IPS DF 6.9 (cell line): Measurements from ENCODE around the gene BTF3.
"Not testable (repeated sequence)": the region's sequence is repeated elsewhere in the genome, so short reads cannot be mapped to it uniquely, and the experiment has no call there.

ENCODE experiments used
- DNase-seq: peaks from one replicate; pipeline ENCODE4 v3.0.0-alpha.2; 2013; ENCODE audit warnings: low read depth, low spot score
- H3K27ac ChIP-seq: one replicate; pipeline ENCODE4 v1.5.1; 2013; ENCODE audit warnings: low read length, control low read depth
- H3K27me3 ChIP-seq: 2 replicates; pipeline ENCODE4 v1.6.1; 2013; ENCODE audit warnings: mild to moderate bottlenecking, low read length; ENCODE audit not compliant: control insufficient read depth, insufficient read depth
- H3K36me3 ChIP-seq: 2 replicates; pipeline ENCODE4 v1.6.1; 2013; ENCODE audit warnings: low read length; ENCODE audit not compliant: control insufficient read depth, insufficient read depth
- H3K4me1 ChIP-seq: 2 replicates; pipeline ENCODE4 v1.6.1; 2013; ENCODE audit warnings: low read length; ENCODE audit not compliant: control insufficient read depth, insufficient read depth
- H3K4me3 ChIP-seq: 2 replicates; pipeline ENCODE4 v1.5.1; 2013; ENCODE audit warnings: mild to moderate bottlenecking, low read length
- H3K9me3 ChIP-seq: 2 replicates; pipeline ENCODE4 v1.6.1; 2013; ENCODE audit warnings: low read length, inconsistent platforms; ENCODE audit not compliant: control insufficient read depth, insufficient read depth
- WGBS: extraction: QIAGEN DNeasy Blood & Tissue Kit; methylation state at CpG from one replicate; pipeline ENCODE4 v1.1.7; 2013; ENCODE audit warnings: mixed read lengths, missing lambda C conversion rate; ENCODE audit not compliant: insufficient read length, insufficient coverage; 5-methylcytosine and 5-hydroxymethylcytosine counted together

Gene BTF3

DNA sequence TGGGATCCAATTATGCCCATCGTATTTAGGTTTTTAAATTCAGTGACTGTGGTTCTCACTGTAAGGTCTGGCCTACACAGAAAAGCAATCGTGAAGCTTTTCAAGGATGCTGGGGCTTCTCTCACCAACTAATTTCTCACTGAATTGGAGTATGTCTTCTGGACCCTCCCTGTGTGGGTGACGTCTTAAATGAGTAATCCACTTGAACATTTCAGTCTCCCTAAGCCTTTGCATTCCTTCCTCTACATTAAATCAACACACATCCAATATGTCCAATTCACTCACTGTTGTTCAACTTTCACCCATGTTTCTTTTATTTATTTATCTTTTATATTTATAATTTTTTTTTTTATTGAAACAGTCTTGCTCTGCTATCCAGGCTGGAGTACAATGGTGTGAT, 12.5 kb upstream of the BTF3 start:
- H3K36me3 ChIP-seq, result no peaks in the 10 kb centered on the region
- DNase-seq, result no peak

DNA sequence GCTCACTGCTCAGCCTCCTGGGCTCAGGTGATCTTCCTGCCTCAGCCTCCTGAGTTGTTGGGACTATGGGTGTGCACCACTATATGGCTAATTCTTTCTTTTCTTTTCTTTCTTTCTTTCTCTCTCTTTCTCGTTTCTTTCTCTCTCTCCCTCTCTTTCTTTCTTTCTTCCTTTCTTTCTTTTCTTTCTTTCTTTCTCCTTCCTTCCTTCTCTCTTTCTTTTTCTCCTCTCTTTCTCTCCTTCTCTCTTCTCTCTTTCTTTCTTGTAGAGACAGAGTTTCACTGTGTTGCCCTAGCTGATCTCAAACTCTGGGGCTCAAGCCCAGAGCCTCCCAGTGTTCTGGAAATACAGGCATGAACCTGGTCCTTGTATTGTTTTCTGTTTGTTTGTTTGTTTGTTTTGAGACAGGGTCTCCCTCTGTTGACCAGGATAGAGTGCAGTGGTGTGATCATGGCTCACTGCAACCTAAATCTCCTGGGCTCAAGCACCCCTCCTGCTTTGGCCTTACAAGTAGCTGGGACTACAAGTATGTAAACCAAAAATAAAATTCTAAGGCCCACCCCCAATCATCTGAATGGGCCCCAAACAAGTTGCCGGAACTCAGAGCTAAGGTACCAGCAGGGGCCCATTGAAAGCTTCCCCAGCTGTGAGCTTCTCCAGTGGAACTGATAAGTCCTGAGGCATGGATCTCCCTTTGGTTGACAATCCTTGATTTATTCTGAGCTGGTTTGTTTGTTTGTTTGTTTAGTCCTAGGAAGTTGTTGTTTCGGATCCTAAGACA, 11.9 kb upstream of the BTF3 start:
- H3K4me1 ChIP-seq, result peaks cover 11% of the 10 kb centered on the region
- H3K27me3 ChIP-seq, result no peaks in the 10 kb centered on the region
- peak overlapping the region; percentile 55 for H3K27ac ChIP-seq
- H3K4me3 ChIP-seq, result no peak overlapping the region
- WGBS, result no CpG with 5 or more reads among the region's 3 CpGs
- peak; percentile 72 for DNase-seq
- H3K9me3 ChIP-seq, result no peaks in the 10 kb centered on the region
- H3K36me3 ChIP-seq, result no peaks in the 10 kb centered on the region

More for the DNA sequence above, 12.5 kb upstream of the BTF3 start:
- WGBS, result no CpG with 5 or more reads among the region's 3 CpGs
- Histone ChIP-seq H3K4me1 (peaks cover 11% of the 10 kb centered on the region), H3K27ac (peak overlapping the region; percentile 55), H3K27me3 (no peaks in the 10 kb centered on the region), H3K9me3 (no peaks in the 10 kb centered on the region), H3K4me3 (no peak overlapping the region)

- not testable (repeated sequence) for H3K36me3 ChIP-seq, H3K27me3 ChIP-seq, H3K9me3 ChIP-seq, DNase-seq, H3K4me3 ChIP-seq
- peaks cover 11% of the 10 kb centered on the region for H3K4me1 ChIP-seq
- no CpG with 5 or more reads among the region's 4 CpGs for WGBS
- peak overlapping the region; percentile 48 for H3K27ac ChIP-seq
These were observed 11.0 kb upstream of the BTF3 start for GRCh38 chr5:73487257-73487656.

GRCh38 chr5:73487815-73488214, 10.4 kb upstream of the BTF3 start:
- H3K27me3 ChIP-seq, result no peaks in the 10 kb centered on the region
- H3K9me3 ChIP-seq, result no peaks in the 10 kb centered on the region
- WGBS, result no CpG with 5 or more reads among the region's 4 CpGs
- DNase-seq, result no peak
- no peaks in the 10 kb centered on the region for H3K36me3 ChIP-seq
- peaks cover 10% of the 10 kb centered on the region for H3K4me1 ChIP-seq
- H3K4me3 ChIP-seq, result no peak overlapping the region
- H3K27ac ChIP-seq, result peak overlapping the region; percentile 30

GRCh38 chr5:73488806-73489205, 9.4 kb upstream of the BTF3 start:
- H3K27me3 ChIP-seq, result no peaks in the 10 kb centered on the region
- no peak overlapping the region for H3K4me3 ChIP-seq
- no peaks in the 10 kb centered on the region for H3K36me3 ChIP-seq
- no peak for DNase-seq
- WGBS, result no CpG with 5 or more reads among the region's 3 CpGs
- no peaks in the 10 kb centered on the region for H3K9me3 ChIP-seq
- H3K27ac ChIP-seq, result peak overlapping the region; percentile 30
- H3K4me1 ChIP-seq, result peaks cover 8% of the 10 kb centered on the region

- no peak overlapping the region for H3K27ac ChIP-seq
- no peak for DNase-seq
- no peak overlapping the region for H3K4me3 ChIP-seq
- no peaks in the 10 kb centered on the region for H3K27me3 ChIP-seq
- WGBS, result no CpG with 5 or more reads among the region's 2 CpGs
- no peaks in the 10 kb centered on the region for H3K9me3 ChIP-seq
- H3K4me1 ChIP-seq, result peaks cover 7% of the 10 kb centered on the region
- H3K36me3 ChIP-seq, result no peaks in the 10 kb centered on the region
These were observed 8.2 kb upstream of the BTF3 start for GRCh38 chr5:73490088-73490487.

DNA sequence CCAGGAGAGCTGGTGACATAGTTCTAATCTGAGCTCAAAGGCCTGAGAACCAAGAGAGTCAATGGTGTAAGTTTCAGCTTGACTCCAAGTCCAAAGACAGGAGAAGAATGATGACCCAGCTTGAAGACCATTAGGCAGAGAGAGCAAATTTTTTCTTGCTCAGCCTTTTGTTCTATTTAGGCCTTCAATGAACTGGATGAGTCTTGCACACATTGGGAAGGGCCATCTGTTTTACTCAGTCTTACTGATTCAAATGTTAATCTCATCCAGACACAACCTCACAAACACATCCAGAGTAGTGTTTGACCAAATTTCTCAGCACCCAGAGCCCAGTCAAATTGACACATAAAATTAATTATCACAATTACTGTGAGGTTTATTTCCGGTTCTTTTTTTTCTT, 7.1 kb upstream of the BTF3 start:
- no peak for DNase-seq
- H3K4me1 ChIP-seq, result peaks cover 3% of the 10 kb centered on the region; the same call in 1 of the 2 replicates
- no peaks in the 10 kb centered on the region for H3K36me3 ChIP-seq
- H3K9me3 ChIP-seq, result no peaks in the 10 kb centered on the region
- no CpG with 5 or more reads among the region's 1 CpG for WGBS
- no peaks in the 10 kb centered on the region for H3K27me3 ChIP-seq
- no peak overlapping the region for H3K27ac ChIP-seq
- H3K4me3 ChIP-seq, result no peak overlapping the region

DNA sequence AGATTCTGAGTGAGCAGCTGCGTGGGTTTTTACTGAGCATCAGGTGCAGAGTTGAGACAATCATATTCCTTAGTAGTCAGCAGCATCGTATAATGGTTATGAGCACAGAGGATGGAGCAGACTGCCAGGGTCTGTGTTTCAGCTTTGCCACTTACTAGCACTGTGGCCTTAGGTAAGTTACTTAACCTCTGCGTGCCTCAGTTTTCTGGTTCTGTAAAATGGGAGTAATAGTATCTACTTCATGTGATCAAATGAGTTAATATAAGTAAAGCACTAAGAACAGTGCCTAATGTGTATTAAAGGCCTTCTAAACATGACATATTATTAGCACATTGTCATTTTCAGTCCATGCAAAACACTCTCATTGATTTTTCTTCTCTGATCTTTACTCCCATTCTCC, 4.8 kb upstream of the BTF3 start:
- Histone ChIP-seq H3K27me3 (no peaks in the 10 kb centered on the region), H3K4me1 (peaks cover 3% of the 10 kb centered on the region; the same call in 1 of the 2 replicates), H3K27ac (no peak overlapping the region), H3K36me3 (no peaks in the 10 kb centered on the region), H3K9me3 (no peaks in the 10 kb centered on the region), H3K4me3 (no peak overlapping the region)
- no CpG with 5 or more reads among the region's 3 CpGs for WGBS
- no peak for DNase-seq

- no peaks in the 10 kb centered on the region for H3K36me3 ChIP-seq
- H3K27me3 ChIP-seq, result no peaks in the 10 kb centered on the region
- H3K4me1 ChIP-seq, result no peaks in the 10 kb centered on the region; the same call in 1 of the 2 replicates
- H3K9me3 ChIP-seq, result no peaks in the 10 kb centered on the region
- no peak overlapping the region for H3K4me3 ChIP-seq
- H3K27ac ChIP-seq, result no peak overlapping the region
- no peak for DNase-seq
These were observed 3.5 kb upstream of the BTF3 start for GRCh38 chr5:73494721-73495120.

DNA sequence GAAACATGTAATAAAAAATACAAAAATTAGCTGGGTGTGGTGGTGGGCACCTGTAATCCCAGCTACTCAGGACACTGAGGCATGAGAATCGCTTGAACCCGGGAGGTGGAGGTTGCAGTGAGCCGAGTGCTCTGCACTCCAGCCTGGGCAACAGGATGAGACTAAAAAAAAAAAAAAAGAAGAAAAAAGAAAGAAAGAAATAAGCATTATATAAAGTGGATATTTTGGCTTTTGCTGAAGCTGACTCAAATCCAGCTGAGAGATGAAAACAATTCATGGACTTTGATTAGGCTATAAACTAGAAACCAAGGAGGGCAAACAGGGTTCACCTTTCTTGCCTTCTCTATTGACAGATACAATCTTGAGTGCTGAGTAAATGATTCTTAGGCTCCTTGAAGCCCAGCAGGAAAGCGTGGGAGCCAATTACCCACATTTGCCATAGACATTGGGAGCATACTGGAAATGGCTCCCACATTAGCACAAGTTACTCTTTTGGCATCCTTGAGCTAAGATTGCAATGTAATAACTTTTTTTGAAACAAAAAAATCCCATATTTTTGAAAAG, 2.4 kb upstream of the BTF3 start:
- no peak for DNase-seq
- Histone ChIP-seq H3K4me1 (no peaks in the 10 kb centered on the region; the same call in 1 of the 2 replicates), H3K27ac (no peak overlapping the region), H3K36me3 (no peaks in the 10 kb centered on the region), H3K27me3 (no peaks in the 10 kb centered on the region), H3K9me3 (no peaks in the 10 kb centered on the region), H3K4me3 (no peak overlapping the region)
- WGBS, result no CpG with 5 or more reads among the region's 4 CpGs

DNA sequence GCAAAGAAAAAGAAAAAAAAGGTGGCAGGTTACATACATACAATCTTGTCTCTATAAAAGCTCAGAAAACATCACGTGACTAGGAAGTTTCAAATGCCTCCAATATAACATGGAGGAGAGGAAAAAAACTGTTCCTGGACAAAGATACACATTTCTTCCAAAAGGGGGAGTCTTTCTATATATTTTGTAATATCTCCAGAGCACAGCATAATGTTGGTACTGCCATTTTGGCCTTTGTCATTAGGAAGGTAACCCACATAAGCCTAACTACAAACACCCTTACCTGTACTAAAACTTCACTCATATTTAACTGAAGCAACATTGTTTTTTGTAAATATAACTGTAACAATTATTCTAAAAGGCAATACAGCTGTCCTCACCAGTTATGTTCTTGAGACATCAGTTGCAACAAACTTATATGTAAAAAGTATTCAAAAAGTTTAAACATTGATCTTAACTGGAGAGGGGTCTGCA, 1.2 kb upstream of the BTF3 start:
- Histone ChIP-seq H3K4me3 (no peak overlapping the region), H3K36me3 (no peaks in the 10 kb centered on the region; the same call in 1 of the 2 replicates), H3K9me3 (no peaks in the 10 kb centered on the region), H3K27me3 (no peaks in the 10 kb centered on the region), H3K27ac (no peak overlapping the region), H3K4me1 (no peaks in the 10 kb centered on the region)
- WGBS, result no CpG with 5 or more reads among the region's 1 CpG
- no peak for DNase-seq
